Sigmoid colon (tissue), 3 donors: ENCODE results near the gene PTER.

Experiments used
- CTCF ChIP-seq, 4 experiments: fragments of 450-650 bp in 3 of 4; fragments of 200-600 bp in 1 of 4; IDR thresholded peaks; one replicate each; pipeline ENCODE4 v1.5.1; 2016 to 2019; ENCODE audit warnings: antibody characterized with exemption in 4 of 4, mild to moderate bottlenecking in 3 of 4, moderate library complexity in 2 of 4
- POLR2A ChIP-seq, 2 donors: fragments of 450-650 bp; IDR thresholded peaks; one replicate each; pipeline ENCODE4 v1.6.1; 2016; ENCODE audit warnings: antibody characterized with exemption in 2 of 2, mild to moderate bottlenecking in 2 of 2, moderate library complexity in 2 of 2

DNA sequence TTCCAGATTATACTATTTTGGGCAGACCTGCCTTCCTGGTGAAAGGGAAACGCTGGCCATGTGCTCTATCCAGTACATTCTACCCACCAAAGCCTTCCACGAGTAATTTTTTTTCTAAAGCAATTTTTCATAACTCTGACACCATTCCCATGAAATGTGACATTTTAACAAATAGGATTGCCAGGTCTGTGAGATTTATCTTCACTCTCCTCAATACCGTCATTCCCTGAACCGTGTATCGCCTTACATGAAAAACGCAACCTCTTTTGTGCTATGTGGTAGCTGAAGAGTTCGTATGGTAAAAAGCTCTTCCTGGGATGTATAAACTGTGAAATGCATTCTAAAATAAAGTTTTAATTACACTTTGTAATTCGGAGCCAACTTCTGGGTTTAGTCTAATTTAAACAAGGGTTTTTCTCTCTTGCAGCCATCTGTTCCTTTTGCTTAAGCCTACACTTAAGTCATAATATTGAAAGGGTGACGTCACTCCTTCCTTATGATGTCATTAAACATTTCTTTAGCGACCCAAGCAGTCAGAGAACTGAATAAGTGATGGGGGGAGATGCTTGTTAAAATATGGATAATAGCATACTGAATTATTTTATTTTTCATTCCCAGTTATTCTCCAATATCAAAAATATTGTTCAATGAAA is 57.2 kb downstream of the PTER start:
- TF ChIP-seq CTCF (IDR thresholded peaks at IDR 0.05) (no peak), POLR2A (IDR thresholded peaks at IDR 0.05) (no peak)
